Measurements from ENCODE around the gene DNAJC5.

- TF ChIP-seq MAX (CRISPR knock-in tag; IDR thresholded peaks at IDR 0.05) (no peak), CBFB (CRISPR knock-in tag; IDR thresholded peaks at IDR 0.05; ENCODE audit: low read depth) (no peak), SP1 (CRISPR knock-in tag; conservative IDR thresholded peaks at IDR 0.05) (no peak), CTCF (IDR thresholded peaks at IDR 0.05) (no peak), TP53 (CRISPR knock-in tag; IDR thresholded peaks at IDR 0.05) (no peak), SOX15 (CRISPR knock-in tag; IDR thresholded peaks at IDR 0.05) (no peak), ARID4B (CRISPR knock-in tag; IDR thresholded peaks at IDR 0.05; ENCODE audit: borderline replicate concordance) (no peak), USF2 (CRISPR knock-in tag; IDR thresholded peaks at IDR 0.05) (no peak), ZNF396 (CRISPR knock-in tag; IDR thresholded peaks at IDR 0.05; ENCODE audit: borderline replicate concordance) (no peak), E2F1 (CRISPR knock-in tag; IDR thresholded peaks at IDR 0.05) (no peak), CREM (CRISPR knock-in tag; IDR thresholded peaks at IDR 0.05) (no peak)
These were observed 40.5 kb downstream of the DNAJC5 start for GRCh38 chr20:63935447-63935846.
